Measurements from ENCODE around the gene KRT81.

KRT81 gene

GRCh38 chr12:52291267-52291935 is at the start of gene KRT81:
KRT81 (minus strand) TSS chr12:52291534; CDS start chr12:52291465, 69 bp downstream.
- no peak for DNase-seq (ENCODE audit: low read depth)

GRCh38 chr12:52338241-52338960 is 47.1 kb upstream of the KRT81 start:
- no peak for DNase-seq (ENCODE audit: low read depth)

GRCh38 chr12:52337054-52337453 is 45.7 kb upstream of the KRT81 start:
- no peak for DNase-seq (ENCODE audit: low read depth)

GRCh38 chr12:52336641-52337040 is 45.3 kb upstream of the KRT81 start:
- DNase-seq (ENCODE audit: low read depth), result no peak

GRCh38 chr12:52335598-52336262 is 44.4 kb upstream of the KRT81 start:
- no peak for DNase-seq (ENCODE audit: low read depth)

GRCh38 chr12:52334185-52334584 is 42.9 kb upstream of the KRT81 start:
- DNase-seq (ENCODE audit: low read depth), result no peak

- DNase-seq (ENCODE audit: low read depth), result no peak
Measured at GRCh38 chr12:52333321-52333720, 42.0 kb upstream of the KRT81 start.

GRCh38 chr12:52332381-52332780 is 41.0 kb upstream of the KRT81 start:
- DNase-seq (ENCODE audit: low read depth), result no peak

GRCh38 chr12:52331833-52332232 is 40.5 kb upstream of the KRT81 start:
- DNase-seq (ENCODE audit: low read depth), result no peak

GRCh38 chr12:52331039-52331438 is 39.7 kb upstream of the KRT81 start:
- no peak for DNase-seq (ENCODE audit: low read depth)

GRCh38 chr12:52327830-52328500 is 36.6 kb upstream of the KRT81 start:
- no peak for DNase-seq (ENCODE audit: low read depth)

GRCh38 chr12:52327052-52327829 is 35.9 kb upstream of the KRT81 start:
- peak; percentile 65 for DNase-seq (ENCODE audit: low read depth)

GRCh38 chr12:52324153-52324444 is 32.8 kb upstream of the KRT81 start:
- no peak for DNase-seq (ENCODE audit: low read depth)

- DNase-seq (ENCODE audit: low read depth), result no peak
Measured at GRCh38 chr12:52323416-52324152, 32.2 kb upstream of the KRT81 start.

GRCh38 chr12:52323001-52323400 is 31.7 kb upstream of the KRT81 start:
- no peak for DNase-seq (ENCODE audit: low read depth)

- no peak for DNase-seq (ENCODE audit: low read depth)
Measured at GRCh38 chr12:52322069-52322468, 30.7 kb upstream of the KRT81 start.

- DNase-seq (ENCODE audit: low read depth), result no peak
Measured at GRCh38 chr12:52321418-52321817, 30.1 kb upstream of the KRT81 start.

- DNase-seq (ENCODE audit: low read depth), result no peak
Measured at GRCh38 chr12:52320784-52321400, 29.6 kb upstream of the KRT81 start, which contains the start of gene KRT83. KRT83 (minus strand) TSS chr12:52321398; CDS start chr12:52321335, 63 bp downstream.

- DNase-seq (ENCODE audit: low read depth), result no peak
Measured at GRCh38 chr12:52319097-52319496, 27.8 kb upstream of the KRT81 start.

GRCh38 chr12:52318241-52318990 is 27.1 kb upstream of the KRT81 start:
- no peak for DNase-seq (ENCODE audit: low read depth)

Data from activated T-cell treated with anti-CD3 and anti-CD28 coated beads for 48 hours (primary cell).